ENCODE data around the gene POU3F2. TPM values are rescaled to one million over a fixed set of nuclear protein-coding genes. Genes with fewer than 3 reads are reported as not detected.

POU3F2 gene
- not detected in 2 replicates for total RNA-seq

GRCh38 chr6:98834060-98835031, at the start of gene POU3F2:
TSS of gene POU3F2 (plus strand) at chr6:98834574. CDS start at chr6:98834874, 300 bp downstream.

Other genes with a start within 250 kb of the POU3F2 start
- 8.3 and 13.0 TPM in 2 replicates for gene FBXL4, start 113.4 kb downstream of the POU3F2 start, total RNA-seq